Ovary (tissue), 3 donors: Measurements from ENCODE around the gene NCOR1.

Source experiments
- EP300 ChIP-seq: sonication (generic); formaldehyde crosslinking; IDR thresholded peaks from one replicate; pipeline ENCODE4 v1.6.1; 2017; ENCODE audit warnings: antibody characterized with exemption
- POLR2A ChIP-seq: fragments of 450-650 bp; IDR thresholded peaks from one replicate; pipeline ENCODE4 v1.6.1; 2017; ENCODE audit warnings: antibody characterized with exemption, mild to moderate bottlenecking, moderate library complexity
- TF ChIP-seq, protein P1 (sequence below), 3 donors: fragments of 450-650 bp in 2 of 3; fragments of 200-600 bp in 1 of 3; IDR thresholded peaks; one replicate each; pipeline versions ENCODE4 v1.5.1 to v1.8.0; 2016 to 2022; ENCODE audit warnings: antibody characterized with exemption in 3 of 3, mild to moderate bottlenecking in 1 of 3
- donor health status: DM: no; HTN: no; CAD: no.

DNA sequence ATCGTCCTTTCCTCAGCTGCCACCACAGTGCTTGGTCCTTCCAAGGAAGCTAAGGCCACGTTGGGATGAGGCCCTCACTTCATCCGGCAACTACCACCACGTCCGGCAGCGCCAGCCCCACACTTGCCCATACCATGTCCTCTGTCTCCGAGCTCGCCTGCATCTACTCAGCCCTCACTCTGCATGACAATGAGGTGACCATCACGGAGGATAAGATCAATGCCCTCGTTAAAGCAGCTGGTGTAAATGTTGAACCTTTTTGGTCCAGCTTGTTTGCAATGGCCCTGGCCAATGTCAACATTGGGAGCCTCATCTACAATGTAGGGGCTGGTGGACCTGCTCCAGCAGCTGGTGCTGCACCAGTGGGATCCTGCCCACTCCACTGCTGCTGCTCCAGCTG, 170.8 kb downstream of the NCOR1 start:
- TF ChIP-seq, protein P1, sequence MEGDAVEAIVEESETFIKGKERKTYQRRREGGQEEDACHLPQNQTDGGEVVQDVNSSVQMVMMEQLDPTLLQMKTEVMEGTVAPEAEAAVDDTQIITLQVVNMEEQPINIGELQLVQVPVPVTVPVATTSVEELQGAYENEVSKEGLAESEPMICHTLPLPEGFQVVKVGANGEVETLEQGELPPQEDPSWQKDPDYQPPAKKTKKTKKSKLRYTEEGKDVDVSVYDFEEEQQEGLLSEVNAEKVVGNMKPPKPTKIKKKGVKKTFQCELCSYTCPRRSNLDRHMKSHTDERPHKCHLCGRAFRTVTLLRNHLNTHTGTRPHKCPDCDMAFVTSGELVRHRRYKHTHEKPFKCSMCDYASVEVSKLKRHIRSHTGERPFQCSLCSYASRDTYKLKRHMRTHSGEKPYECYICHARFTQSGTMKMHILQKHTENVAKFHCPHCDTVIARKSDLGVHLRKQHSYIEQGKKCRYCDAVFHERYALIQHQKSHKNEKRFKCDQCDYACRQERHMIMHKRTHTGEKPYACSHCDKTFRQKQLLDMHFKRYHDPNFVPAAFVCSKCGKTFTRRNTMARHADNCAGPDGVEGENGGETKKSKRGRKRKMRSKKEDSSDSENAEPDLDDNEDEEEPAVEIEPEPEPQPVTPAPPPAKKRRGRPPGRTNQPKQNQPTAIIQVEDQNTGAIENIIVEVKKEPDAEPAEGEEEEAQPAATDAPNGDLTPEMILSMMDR (IDR thresholded peaks at IDR 0.05), result no peak
- TF ChIP-seq POLR2A, result no peak
- TF ChIP-seq EP300, result no peak
